Natural killer cell (primary cell): Measurements from ENCODE around the gene METTL9. TPM values are rescaled to one million over a fixed set of nuclear protein-coding genes. Genes with fewer than 3 reads are reported as not detected.
"Not testable (repeated sequence)": the region's sequence is repeated elsewhere in the genome, so short reads cannot be mapped to it uniquely, and the experiment has no call there.

ENCODE experiments used
- ATAC-seq, 3 donors: fragments of 150-1000 bp in 2 of 3; fragments of 200-7000 bp in 1 of 3; cut with Tn5 transposase; 1 replicate in 1 of 3; 2 replicates in 2 of 3; pipeline ENCODE4 v1.10.0; 2021; ENCODE audit warnings: mild to moderate bottlenecking in 2 of 3, moderate library complexity in 2 of 3
- DNase-seq, 2 donors: peaks; one replicate each; pipeline versions ENCODE4 v3.0.0 to v3.0.0-alpha.2; 2013 to 2021; ENCODE audit warnings: mixed read lengths in 1 of 2
- H3K27ac ChIP-seq: one replicate; pipeline ENCODE4 v1.5.1; 2013; ENCODE audit warnings: mild to moderate bottlenecking, low read length
- H3K27me3 ChIP-seq: one replicate; pipeline ENCODE4 v1.6.1; 2013; ENCODE audit warnings: low read length; ENCODE audit not compliant: control insufficient read depth, insufficient read depth
- H3K36me3 ChIP-seq: one replicate; pipeline ENCODE4 v1.6.1; 2013; ENCODE audit warnings: low read length; ENCODE audit not compliant: control insufficient read depth, insufficient read depth
- H3K4me1 ChIP-seq: one replicate; pipeline ENCODE4 v1.6.1; 2013; ENCODE audit warnings: low read length; ENCODE audit not compliant: control insufficient read depth, insufficient read depth
- H3K4me3 ChIP-seq: one replicate; pipeline ENCODE4 v1.5.1; 2013; ENCODE audit warnings: low read length
- H3K9me3 ChIP-seq: one replicate; pipeline ENCODE4 v1.6.1; 2013; ENCODE audit warnings: low read length; ENCODE audit not compliant: control insufficient read depth, insufficient read depth
- H3K27ac Mint-ChIP-seq, 2 donors: one replicate each; pipeline ENCODE4 v1.8.0; 2022; ENCODE audit warnings: mild to moderate bottlenecking in 2 of 2, mixed read lengths in 2 of 2, moderate library complexity in 1 of 2
- H3K27me3 Mint-ChIP-seq, 2 donors: one replicate each; pipeline ENCODE4 v1.8.0; 2022; ENCODE audit warnings: low read depth in 2 of 2, mixed read lengths in 2 of 2
- H3K36me3 Mint-ChIP-seq: one replicate; pipeline ENCODE4 v1.8.0; 2022; ENCODE audit warnings: mixed read lengths
- H3K4me1 Mint-ChIP-seq, 2 donors: one replicate each; pipeline ENCODE4 v1.8.0; 2022; ENCODE audit warnings: mixed read lengths in 2 of 2
- H3K4me3 Mint-ChIP-seq: one replicate; pipeline ENCODE4 v1.8.0; 2022; ENCODE audit warnings: mild to moderate bottlenecking, moderate library complexity, mixed read lengths
- H3K9me3 Mint-ChIP-seq, 2 donors: one replicate each; pipeline ENCODE4 v1.8.0; 2022; ENCODE audit warnings: mixed read lengths in 2 of 2
- CTCF ChIP-seq: fragments of 200-600 bp; IDR thresholded peaks from one replicate; pipeline ENCODE4 v1.8.0; 2022; ENCODE audit warnings: antibody characterized with exemption
- WGBS: methylation state at CpG from one replicate; pipeline ENCODE4 v1.1.7; 2013; ENCODE audit warnings: missing lambda C conversion rate; ENCODE audit not compliant: insufficient coverage; 5-methylcytosine and 5-hydroxymethylcytosine counted together
- intact Hi-C: fragments of 100-400 bp; cut with micrococcal nuclease; formaldehyde crosslinking; loops from one replicate; pipeline ENCODE4 v1.14.2; 2022
- total RNA-seq, 4 donors: library from RNA; stranded (reverse); fragments of 120-200 nt in 1 of 4; gene quantifications; one replicate each; pipeline versions ENCODE4 v1.2.3 to v1.2.4, GENCODE V29; 2013 to 2022

The METTL9 gene
- total RNA-seq, 3 donors from 2014 or later (not counting 1 experiment from before 2014, with no cell fraction given): 73.1 to 110 (median 85.1) TPM

- H3K27me3 Mint-ChIP-seq: no peaks in the 10 kb centered on the region
- 100% methylated on average over 4 of the region's 5 CpGs for WGBS
- Histone ChIP-seq H3K36me3 (peaks cover 25% of the 10 kb centered on the region), H3K4me1 (peaks cover 11% of the 10 kb centered on the region), H3K4me3 (no peak overlapping the region), H3K9me3 (no peaks in the 10 kb centered on the region), H3K27ac (no peak overlapping the region), H3K27me3 (no peaks in the 10 kb centered on the region)
- intact Hi-C loops: no loop called here
- DNase-seq (no peak), ATAC-seq (no peak)
- peaks cover 13% of the 10 kb centered on the region for H3K36me3 Mint-ChIP-seq
- no peak overlapping the region for H3K27ac Mint-ChIP-seq
- peaks cover 14 to 18% of the 10 kb centered on the region in 2 donors for H3K4me1 Mint-ChIP-seq
- H3K4me3 Mint-ChIP-seq: no peak overlapping the region
- no peak for TF ChIP-seq CTCF
- H3K9me3 Mint-ChIP-seq: no peaks in the 10 kb centered on the region
Observed at GRCh38 chr16:21628772-21629171, 29.4 kb downstream of the METTL9 start.

GRCh38 chr16:21629616-21630539, 30.5 kb downstream of the METTL9 start:
- intact Hi-C loops, H3K27me3 Mint-ChIP-seq, ATAC-seq, H3K4me3 ChIP-seq, H3K9me3 ChIP-seq, H3K9me3 Mint-ChIP-seq, H3K27ac ChIP-seq, DNase-seq, H3K27ac Mint-ChIP-seq, H3K27me3 ChIP-seq, H3K4me3 Mint-ChIP-seq: not testable (repeated sequence)
- WGBS: 97% methylated on average over 37 of the region's 37 CpGs
- Histone ChIP-seq H3K36me3 (peaks cover 24% of the 10 kb centered on the region), H3K4me1 (peaks cover 11% of the 10 kb centered on the region)
- H3K36me3 Mint-ChIP-seq: peaks cover 13% of the 10 kb centered on the region
- peaks cover 14 to 18% of the 10 kb centered on the region in 2 donors for H3K4me1 Mint-ChIP-seq

GRCh38 chr16:21630866-21631265, 31.5 kb downstream of the METTL9 start:
- H3K9me3 ChIP-seq, DNase-seq, ATAC-seq, H3K27ac Mint-ChIP-seq, intact Hi-C loops, H3K9me3 Mint-ChIP-seq, H3K4me3 ChIP-seq, H3K27ac ChIP-seq, H3K4me1 ChIP-seq, H3K27me3 Mint-ChIP-seq, H3K4me3 Mint-ChIP-seq, H3K27me3 ChIP-seq: not testable (repeated sequence)
- WGBS: 100% methylated on average over 4 of the region's 6 CpGs
- Mint-ChIP-seq H3K4me1 (peaks cover 14 to 15% of the 10 kb centered on the region in 2 donors), H3K36me3 (peaks cover 13% of the 10 kb centered on the region)
- peaks cover 17% of the 10 kb centered on the region for H3K36me3 ChIP-seq

DNA sequence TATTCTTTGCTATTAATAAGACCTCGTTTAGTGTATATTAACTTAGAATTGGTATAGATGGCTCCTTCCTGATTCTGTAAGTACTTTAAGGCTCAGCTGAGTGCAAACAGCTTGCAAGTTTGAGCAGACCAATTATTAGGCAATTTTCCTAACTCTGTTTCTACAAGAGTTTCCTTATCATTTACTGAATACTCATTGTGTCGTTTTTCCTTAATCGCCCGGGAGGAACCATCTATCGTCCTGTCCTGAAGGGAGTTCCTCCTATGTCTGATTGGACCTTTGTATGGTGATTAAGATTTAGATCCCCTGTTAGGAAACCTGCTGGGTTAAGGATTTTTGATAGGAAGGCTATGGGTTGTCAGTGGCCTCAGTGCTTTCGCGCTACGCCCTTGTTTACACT, 32.0 kb downstream of the METTL9 start:
- H3K27me3 Mint-ChIP-seq, DNase-seq, H3K9me3 Mint-ChIP-seq, H3K4me3 Mint-ChIP-seq, H3K4me1 ChIP-seq, H3K27ac ChIP-seq, H3K4me3 ChIP-seq, H3K9me3 ChIP-seq, intact Hi-C loops, ATAC-seq, H3K36me3 Mint-ChIP-seq, H3K27ac Mint-ChIP-seq, H3K27me3 ChIP-seq: not testable (repeated sequence)
- WGBS: 99% methylated on average over 7 of the region's 8 CpGs
- peaks cover 17% of the 10 kb centered on the region for H3K36me3 ChIP-seq
- peaks cover 10 to 15% of the 10 kb centered on the region in 2 donors for H3K4me1 Mint-ChIP-seq

GRCh38 chr16:21631951-21632575, 32.7 kb downstream of the METTL9 start:
- H3K27ac Mint-ChIP-seq, DNase-seq, H3K9me3 ChIP-seq, H3K9me3 Mint-ChIP-seq, H3K4me3 Mint-ChIP-seq, ATAC-seq, H3K27me3 ChIP-seq, H3K27ac ChIP-seq, H3K4me1 ChIP-seq, H3K27me3 Mint-ChIP-seq, H3K36me3 Mint-ChIP-seq, H3K4me1 Mint-ChIP-seq, H3K4me3 ChIP-seq, intact Hi-C loops: not testable (repeated sequence)
- 83% methylated on average over 3 of the region's 5 CpGs for WGBS
- H3K36me3 ChIP-seq: peaks cover 12% of the 10 kb centered on the region
